OCI-LY3 (cell line): ENCODE data around the gene TPX2.

Source experiments
- CTCF ChIP-seq: fragments of 200-600, 300-600 bp; sonication (generic); IDR thresholded peaks from 2 replicates; pipeline ENCODE4 v1.5.1; 2014; ENCODE audit warnings: antibody characterized with exemption, low read length, low read depth
- EZH2phosphoT487 ChIP-seq: fragments of 200-600 bp; shearing (Covaris generic); IDR thresholded peaks from 2 replicates; pipeline ENCODE4 v1.6.1; 2018; ENCODE audit warnings: antibody characterized with exemption, mixed run types, low read depth

DNA sequence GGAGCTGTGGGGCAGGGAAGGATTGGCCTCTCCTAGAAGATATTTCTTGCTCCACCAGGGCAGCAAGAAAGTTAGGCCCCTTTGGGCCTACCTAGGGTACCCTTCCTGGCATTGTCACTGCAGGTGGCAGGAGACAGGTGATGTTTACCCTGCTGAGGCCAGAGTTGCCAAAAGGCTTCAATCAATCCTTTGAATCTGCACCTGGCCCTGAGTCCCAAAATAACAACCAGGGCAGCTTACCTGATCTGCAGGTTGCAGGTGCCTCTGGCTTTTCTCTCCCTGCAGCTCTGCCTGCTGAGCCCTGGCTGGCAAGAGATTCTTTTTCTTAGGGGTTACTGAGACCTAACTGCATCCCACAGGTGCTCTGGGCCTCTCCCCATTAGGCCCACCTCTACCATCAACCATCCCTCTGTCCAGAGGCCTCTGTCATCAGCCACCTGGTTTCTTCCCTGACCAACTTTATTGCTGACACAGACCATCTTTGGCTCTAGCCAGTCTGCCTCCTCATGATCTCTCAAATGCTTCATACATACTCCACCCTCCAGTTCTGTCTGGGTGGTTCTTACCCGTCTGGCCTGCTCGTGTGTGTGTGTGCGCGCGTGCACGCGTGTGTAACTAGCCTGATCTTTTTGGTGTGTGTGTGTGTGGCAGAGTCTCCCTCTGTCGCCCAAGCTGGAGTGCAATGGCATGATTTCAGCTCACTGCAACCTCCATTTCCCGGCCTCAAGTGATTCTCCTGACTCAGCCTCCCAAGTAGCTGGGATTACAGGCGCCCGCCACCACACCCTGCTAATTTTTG, 30.2 kb upstream of the TPX2 start:
- no peak for TF ChIP-seq EZH2phosphoT487
- no peak for TF ChIP-seq CTCF
